Psoas muscle (tissue), 8 donors: Measurements from ENCODE around the gene ADM2. TPM values are rescaled to one million over a fixed set of nuclear protein-coding genes. Genes with fewer than 3 reads are reported as not detected.
A peak's percentile ranks its signal among the peaks of the same experiment; 100 is the strongest.

ENCODE experiments used
- ATAC-seq, 4 donors: fragments of 200-7000 bp; cut with Tn5 transposase; one replicate each; pipeline ENCODE4 v1.9.1; 2020; ENCODE audit warnings: moderate library complexity in 3 of 4, mild to moderate bottlenecking in 2 of 4
- DNase-seq, 2 donors: peaks; one replicate each; pipeline ENCODE4 v3.0.0-alpha.2; 2020
- H3K27ac ChIP-seq: fragments of 200-600 bp; one replicate; pipeline ENCODE4 v1.8.0; 2022
- H3K27me3 ChIP-seq, 3 donors: fragments of 200-600 bp in 1 of 3; one replicate each; pipeline versions ENCODE4 v1.6.1 to v1.8.0; 2013 to 2022; ENCODE audit warnings: low read length in 2 of 3, mild to moderate bottlenecking in 2 of 3, moderate library complexity in 1 of 3; ENCODE audit not compliant: insufficient read depth in 3 of 3
- H3K36me3 ChIP-seq, 2 donors: fragments of 200-600 bp in 1 of 2; one replicate each; pipeline versions ENCODE4 v1.6.1 to v1.8.0; 2013 to 2022; ENCODE audit warnings: low read depth in 1 of 2, mild to moderate bottlenecking in 1 of 2, moderate library complexity in 1 of 2; ENCODE audit not compliant: insufficient read depth in 1 of 2
- H3K4me1 ChIP-seq: fragments of 200-600 bp; one replicate; pipeline ENCODE4 v1.8.0; 2022
- H3K4me3 ChIP-seq: fragments of 200-600 bp; one replicate; pipeline ENCODE4 v1.8.0; 2022; ENCODE audit warnings: mild to moderate bottlenecking
- H3K9me3 ChIP-seq: fragments of 200-600 bp; one replicate; pipeline ENCODE4 v1.8.0; 2022
- WGBS, 3 donors: extraction: QIAGEN DNeasy Blood & Tissue Kit; methylation state at CpG; one replicate each; pipeline versions ENCODE4 v1.1.6 to v1.1.7; 2013; 5-methylcytosine and 5-hydroxymethylcytosine counted together
- intact Hi-C, 2 donors: fragments of 100-400 bp; cut with DNase I; formaldehyde crosslinking; loops; one replicate each; pipeline versions ENCODE4 v1.11.0 to v1.14.2; 2022
- polyA plus RNA-seq, 3 donors: library from polyadenylated mRNA; stranded (reverse); fragments of 200-250 nt; gene quantifications; one replicate each; pipeline ENCODE4 v1.2.3, GENCODE V29; 2013
- total RNA-seq, 4 donors: library from RNA; stranded (reverse); fragmentation: NEBNext Ultra II Directional in 2 of 4; extraction: Animal tissue kit (Norgen Biotek cat#: 25700) in 2 of 4; gene quantifications; one replicate each; pipeline versions ENCODE4 v1.2.1 to v1.2.4, GENCODE V29; 2021 to 2023
- TF ChIP-seq, protein P1 (sequence below): fragments of 200-600 bp; IDR thresholded peaks from one replicate; pipeline ENCODE4 v1.8.0; 2022; ENCODE audit warnings: antibody characterized with exemption
- donor health status: healthy with polysubstance abuse.
- donor health status: DM: no; HTN: no; CAD: no; lungs with moderate emphysema.
- donor health status: Bipolar disorder and iron deficiency.
- donor health status: healthy.
- donor health status: DM: yes; HTN: yes; CAD: no.
- donor health status: DM: no; HTN: no; CAD: no.
- donor health status: DM: no; HTN: no; CAD: no.
- donor health status: DM: yes; HTN: yes; CAD: no.

ADM2 gene
- total and polyA plus RNA-seq, 7 donors = 0.01 to 0.21 (median 0.05) TPM; not detected in 4

DNA sequence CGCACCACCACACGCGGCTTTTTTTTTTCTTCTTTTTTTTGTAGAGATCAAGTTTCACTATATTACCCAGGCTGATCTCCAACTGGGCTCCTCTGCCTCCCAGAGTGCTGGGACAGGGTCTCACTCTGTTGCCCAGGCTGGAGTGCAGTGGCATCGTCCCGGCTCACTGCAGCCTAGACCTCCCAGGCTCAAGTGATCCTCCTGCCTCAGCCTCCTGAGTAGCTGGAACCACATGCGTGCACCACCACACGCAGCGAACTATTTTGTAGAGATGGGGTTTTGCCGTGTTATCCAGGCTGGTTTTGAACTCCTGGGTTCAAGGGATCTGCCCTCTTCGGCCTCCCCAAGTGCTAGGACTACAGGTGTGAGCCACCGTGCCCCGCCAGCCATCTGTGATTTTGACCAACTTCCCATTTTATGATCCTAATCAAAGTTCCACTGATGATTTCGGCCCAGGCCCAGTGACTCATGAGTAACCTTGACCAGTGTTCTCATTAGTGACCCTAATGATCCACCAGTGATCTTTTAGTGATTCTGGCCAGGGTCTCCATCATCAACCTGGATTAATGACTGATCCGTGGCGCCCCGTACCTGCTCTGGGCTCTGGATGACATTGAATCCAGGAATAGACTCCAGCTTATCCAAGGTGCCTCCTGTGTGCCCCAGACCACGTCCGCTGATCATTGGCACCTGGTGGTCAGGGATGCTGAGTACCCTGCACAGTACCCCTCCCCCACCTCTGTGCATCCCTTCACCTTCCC is 46.8 kb downstream of the ADM2 start:
- no peak overlapping the region for H3K27ac ChIP-seq
- intact Hi-C loops = loop anchor here in 1 of 2 donors (5.0 kb wide), 1 partner anchor 34 kb away; the partner anchor contains the start of gene SYCE3
- H3K4me1 ChIP-seq = peaks cover 34% of the 10 kb centered on the region
- DNase-seq (peak in 1 of 2 donors; percentile 16), ATAC-seq (no peak)
- peaks cover 0 to 44% (median 21%) of the 10 kb centered on the region in 3 donors for H3K27me3 ChIP-seq
- TF ChIP-seq, protein P1, sequence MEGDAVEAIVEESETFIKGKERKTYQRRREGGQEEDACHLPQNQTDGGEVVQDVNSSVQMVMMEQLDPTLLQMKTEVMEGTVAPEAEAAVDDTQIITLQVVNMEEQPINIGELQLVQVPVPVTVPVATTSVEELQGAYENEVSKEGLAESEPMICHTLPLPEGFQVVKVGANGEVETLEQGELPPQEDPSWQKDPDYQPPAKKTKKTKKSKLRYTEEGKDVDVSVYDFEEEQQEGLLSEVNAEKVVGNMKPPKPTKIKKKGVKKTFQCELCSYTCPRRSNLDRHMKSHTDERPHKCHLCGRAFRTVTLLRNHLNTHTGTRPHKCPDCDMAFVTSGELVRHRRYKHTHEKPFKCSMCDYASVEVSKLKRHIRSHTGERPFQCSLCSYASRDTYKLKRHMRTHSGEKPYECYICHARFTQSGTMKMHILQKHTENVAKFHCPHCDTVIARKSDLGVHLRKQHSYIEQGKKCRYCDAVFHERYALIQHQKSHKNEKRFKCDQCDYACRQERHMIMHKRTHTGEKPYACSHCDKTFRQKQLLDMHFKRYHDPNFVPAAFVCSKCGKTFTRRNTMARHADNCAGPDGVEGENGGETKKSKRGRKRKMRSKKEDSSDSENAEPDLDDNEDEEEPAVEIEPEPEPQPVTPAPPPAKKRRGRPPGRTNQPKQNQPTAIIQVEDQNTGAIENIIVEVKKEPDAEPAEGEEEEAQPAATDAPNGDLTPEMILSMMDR = no peak
- WGBS, 3 donors = 87 to 92% (median 88%) methylated on average over 18 of the region's 18 CpGs
- H3K9me3 ChIP-seq = no peaks in the 10 kb centered on the region
- H3K4me3 ChIP-seq = peak overlapping the region; percentile 95
- peaks cover 0 to 9% of the 10 kb centered on the region in 2 donors for H3K36me3 ChIP-seq

- peak overlapping the region; percentile 69 for H3K4me3 ChIP-seq
Measured at GRCh38 chr22:50528682-50529415, 47.5 kb downstream of the ADM2 start.

DNA sequence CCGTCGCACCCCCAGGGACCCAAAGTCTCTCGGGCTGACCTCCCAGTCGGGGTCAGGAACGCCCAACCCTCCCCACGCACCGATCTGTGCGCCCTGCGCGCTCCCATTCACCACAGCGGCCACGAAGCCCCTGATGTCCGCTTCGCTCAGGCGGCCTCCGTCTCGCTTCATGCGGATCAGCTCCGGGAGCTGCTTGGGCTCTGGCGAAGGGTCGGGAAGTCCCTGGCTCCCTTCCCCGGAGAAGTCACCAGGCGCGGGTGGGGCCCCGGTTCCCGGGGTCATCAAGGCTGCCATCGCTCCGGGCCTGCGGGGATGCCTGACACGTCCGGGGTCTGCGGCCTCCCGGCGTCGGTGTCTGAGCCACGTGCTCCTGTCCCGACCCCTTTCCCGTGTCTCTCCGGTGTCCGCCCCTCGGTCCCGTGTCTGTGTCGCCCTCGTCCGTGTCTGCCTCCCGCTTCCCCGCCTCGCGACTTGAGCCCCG is 48.1 kb downstream of the ADM2 start:
- DNase-seq (peak in 1 of 2 donors; percentile 75), ATAC-seq (no peak)
- TF ChIP-seq, protein P1 = no peak
- Histone ChIP-seq H3K36me3 (no peaks in the 10 kb centered on the region), H3K4me1 (peaks cover 26% of the 10 kb centered on the region), H3K27me3 (peaks cover 0 to 57% (median 25%) of the 10 kb centered on the region in 3 donors), H3K27ac (peak overlapping the region; percentile 79), H3K4me3 (peak overlapping the region; percentile 69), H3K9me3 (no peaks in the 10 kb centered on the region)
- intact Hi-C loops = loop anchor here in 1 of 2 donors (5.0 kb wide), 1 partner anchor 33 kb away; the partner anchor contains the start of gene SYCE3
- 3 to 13% (median 6%) methylated on average over 28 to 50 of the region's 50 CpGs for WGBS, 3 donors

More at GRCh38 chr22:50528682-50529415, 47.5 kb downstream of the ADM2 start:
- Histone ChIP-seq H3K36me3 (peaks cover 0 to 2% of the 10 kb centered on the region in 2 donors), H3K4me1 (peaks cover 32% of the 10 kb centered on the region), H3K27ac (peak overlapping the region; percentile 79), H3K27me3 (peaks cover 0 to 51% (median 25%) of the 10 kb centered on the region in 3 donors), H3K9me3 (no peaks in the 10 kb centered on the region)
- TF ChIP-seq, protein P1 = no peak
- DNase-seq (no peak), ATAC-seq (no peak)
- WGBS, 3 donors = 31 to 50% (median 44%) methylated on average over 14 to 15 of the region's 15 CpGs
- intact Hi-C loops = loop anchor here in 1 of 2 donors (5.0 kb wide), 1 partner anchor 33 kb away; the partner anchor contains the start of gene SYCE3

DNA sequence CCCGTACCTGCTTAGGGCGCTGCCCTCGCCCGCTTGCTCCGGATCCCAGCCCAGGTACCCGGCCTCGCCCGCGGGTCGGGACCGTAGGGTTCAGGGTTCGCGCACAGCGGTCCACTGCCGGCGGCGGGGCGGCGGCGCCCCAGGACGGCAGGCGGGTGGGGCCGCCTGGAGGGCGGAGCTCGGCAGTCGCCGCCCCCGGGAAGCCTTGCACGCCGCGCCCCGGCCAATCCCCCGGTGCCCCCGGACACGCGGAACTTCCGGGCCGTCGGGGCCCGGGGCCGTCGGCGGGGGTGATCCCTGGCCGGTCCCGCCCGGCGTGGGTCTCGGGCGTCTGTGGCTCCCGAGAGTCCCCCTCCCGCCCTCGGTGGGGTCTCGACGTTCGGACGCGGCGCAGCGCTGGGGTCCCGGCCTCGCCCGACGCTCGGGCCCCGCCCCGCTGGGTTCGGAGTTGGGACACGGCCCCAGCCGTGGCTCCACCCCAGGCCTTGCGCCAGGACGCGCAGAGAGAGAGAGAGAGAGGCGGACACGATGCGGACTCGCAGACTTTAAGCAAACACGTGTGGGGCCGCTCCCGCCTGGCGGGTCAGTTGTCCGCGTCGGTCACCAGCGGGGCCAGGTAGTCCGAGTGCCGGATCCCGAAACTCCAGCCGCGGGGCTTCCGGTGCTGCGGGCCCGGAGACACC is 48.7 kb downstream of the ADM2 start, which contains the start of gene TYMP:
Gene TYMP (minus strand): TSS at position 116 of the 683 bp plus-strand sequence. CDS start 303 bp downstream, outside the sequence.
- peak within 1 kb of the TSS; percentile 79 for H3K27ac ChIP-seq
- intact Hi-C loops = loop anchor here (5.0 kb wide), 2 partner anchors 32 to 92 kb away; partner anchors contain the start of gene SYCE3 (in 1 of the 2)

More for the DNA sequence above, 48.7 kb downstream of the ADM2 start, which contains the start of gene TYMP:
- Histone ChIP-seq H3K9me3 (no peaks in the 10 kb centered on the region), H3K27me3 (peaks cover 0 to 63% (median 25%) of the 10 kb centered on the region in 3 donors), H3K36me3 (no peaks in the 10 kb centered on the region), H3K4me1 (peaks cover 22% of the 10 kb centered on the region), H3K4me3 (peak within 1 kb of the TSS; percentile 69)
- ATAC-seq = peak; percentile 9 to 37 (median 20)
- peak; percentile 86 to 92 for DNase-seq
- TF ChIP-seq, protein P1 = no peak
- 1% methylated on average over 43 to 92 of the region's 92 CpGs for WGBS, 3 donors
